ENCODE results near the gene KDM6B.

- TF ChIP-seq, protein P1, sequence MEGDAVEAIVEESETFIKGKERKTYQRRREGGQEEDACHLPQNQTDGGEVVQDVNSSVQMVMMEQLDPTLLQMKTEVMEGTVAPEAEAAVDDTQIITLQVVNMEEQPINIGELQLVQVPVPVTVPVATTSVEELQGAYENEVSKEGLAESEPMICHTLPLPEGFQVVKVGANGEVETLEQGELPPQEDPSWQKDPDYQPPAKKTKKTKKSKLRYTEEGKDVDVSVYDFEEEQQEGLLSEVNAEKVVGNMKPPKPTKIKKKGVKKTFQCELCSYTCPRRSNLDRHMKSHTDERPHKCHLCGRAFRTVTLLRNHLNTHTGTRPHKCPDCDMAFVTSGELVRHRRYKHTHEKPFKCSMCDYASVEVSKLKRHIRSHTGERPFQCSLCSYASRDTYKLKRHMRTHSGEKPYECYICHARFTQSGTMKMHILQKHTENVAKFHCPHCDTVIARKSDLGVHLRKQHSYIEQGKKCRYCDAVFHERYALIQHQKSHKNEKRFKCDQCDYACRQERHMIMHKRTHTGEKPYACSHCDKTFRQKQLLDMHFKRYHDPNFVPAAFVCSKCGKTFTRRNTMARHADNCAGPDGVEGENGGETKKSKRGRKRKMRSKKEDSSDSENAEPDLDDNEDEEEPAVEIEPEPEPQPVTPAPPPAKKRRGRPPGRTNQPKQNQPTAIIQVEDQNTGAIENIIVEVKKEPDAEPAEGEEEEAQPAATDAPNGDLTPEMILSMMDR (IDR thresholded peaks at IDR 0.05; ENCODE audit: low read depth, low read length, missing input control), result no peak
- TF ChIP-seq FOXA2 (IDR thresholded peaks at IDR 0.05), result no peak
Observed at GRCh38 chr17:7792611-7793010, 41.4 kb upstream of the KDM6B start.

Data from liver (tissue), 2 donors.